Endodermal cell (in vitro differentiated cells): ENCODE measurements around the gene KLHDC4. TPM values are rescaled to one million over a fixed set of nuclear protein-coding genes. Genes with fewer than 3 reads are reported as not detected.
"Not testable (repeated sequence)": the region's sequence is repeated elsewhere in the genome, so short reads cannot be mapped to it uniquely, and the experiment has no call there.

Source experiments
- DNase-seq: peaks from one replicate; pipeline ENCODE4 v3.0.0-alpha.2; 2017
- H3K27ac ChIP-seq: 2 replicates; pipeline ENCODE4 v1.5.1; 2013; ENCODE audit warnings: mild to moderate bottlenecking, low read depth, low read length, moderate library complexity
- H3K27me3 ChIP-seq: 2 replicates; pipeline ENCODE4 v1.6.1; 2013; ENCODE audit warnings: mild to moderate bottlenecking, low read length, moderate library complexity; ENCODE audit not compliant: insufficient read depth, control insufficient read depth, poor library complexity, severe bottlenecking
- H3K36me3 ChIP-seq: 2 replicates; pipeline ENCODE4 v1.7.0; 2013; ENCODE audit warnings: mild to moderate bottlenecking, low read length, moderate library complexity; ENCODE audit not compliant: control insufficient read depth, insufficient read depth
- H3K4me1 ChIP-seq: one replicate; pipeline ENCODE4 v1.7.0; 2013; ENCODE audit warnings: low read length; ENCODE audit not compliant: control insufficient read depth, insufficient read depth
- H3K4me3 ChIP-seq: 2 replicates; pipeline ENCODE4 v1.5.1; 2013; ENCODE audit warnings: mild to moderate bottlenecking, low read length, moderate library complexity
- H3K9ac ChIP-seq: 2 replicates; pipeline ENCODE4 v1.6.1; 2013; ENCODE audit warnings: mild to moderate bottlenecking, low read length, moderate library complexity; ENCODE audit not compliant: poor library complexity, severe bottlenecking; ENCODE audit errors: extremely low read depth
- H3K9me3 ChIP-seq: 2 replicates; pipeline ENCODE4 v1.6.1; 2013; ENCODE audit warnings: mild to moderate bottlenecking, low read length, moderate library complexity; ENCODE audit not compliant: control insufficient read depth
- H3K27ac Mint-ChIP-seq: 2 replicates; pipeline ENCODE4 v1.8.0; 2020; ENCODE audit warnings: mixed read lengths
- H3K27me3 Mint-ChIP-seq: 2 replicates; pipeline ENCODE4 v1.8.0; 2021; ENCODE audit warnings: mild to moderate bottlenecking, mixed read lengths; ENCODE audit not compliant: insufficient read depth
- H3K36me3 Mint-ChIP-seq: 2 replicates; pipeline ENCODE4 v1.8.0; 2020; ENCODE audit warnings: low read depth, mixed read lengths
- H3K4me1 Mint-ChIP-seq: 2 replicates; pipeline ENCODE4 v1.8.0; 2020; ENCODE audit warnings: mixed read lengths
- H3K4me3 Mint-ChIP-seq: 2 replicates; pipeline ENCODE4 v1.8.0; 2020; ENCODE audit warnings: mild to moderate bottlenecking, moderate library complexity, mixed read lengths
- H3K9me3 Mint-ChIP-seq: 2 replicates; pipeline ENCODE4 v1.8.0; 2020; ENCODE audit warnings: mild to moderate bottlenecking, mixed read lengths
- CTCF ChIP-seq: fragments of 200-600 bp; sonication (generic); conservative IDR thresholded peaks from 2 replicates; pipeline ENCODE4 v1.5.0; 2021; ENCODE audit warnings: antibody characterized with exemption, mild to moderate bottlenecking
- WGBS, 2 experiments: methylation state at CpG; one replicate each; pipeline versions ENCODE4 v1.1.5 to v1.1.7; 2013; ENCODE audit warnings: missing lambda C conversion rate in 2 of 2, mixed read lengths in 1 of 2; ENCODE audit not compliant: insufficient coverage in 1 of 2, insufficient read length in 1 of 2; 5-methylcytosine and 5-hydroxymethylcytosine counted together
- total RNA-seq, 2 donors: library from RNA; stranded (reverse); fragmentation: NEBNext Ultra II Directional in 1 of 2; extraction: Animal tissue kit (Norgen Biotek cat#: 25700) in 1 of 2; gene quantifications; 2 replicates in 1 of 2; 3 replicates in 1 of 2; pipeline ENCODE4 v1.2.1, GENCODE V29; 2021

KLHDC4 gene
- total RNA-seq, 2 donors from 2014 or later = 52.8 to 58.8 TPM

- no peaks in the 10 kb centered on the region for H3K4me1 ChIP-seq
- no peaks in the 10 kb centered on the region for H3K27me3 Mint-ChIP-seq
- peaks cover 63% of the 10 kb centered on the region for H3K36me3 ChIP-seq
- WGBS, 2 experiments = 94 to 95% methylated on average over 15 to 17 of the region's 17 CpGs
- H3K4me1 Mint-ChIP-seq = peaks cover under 1% of the 10 kb centered on the region
- H3K9me3 ChIP-seq = no peaks in the 10 kb centered on the region
- H3K27ac ChIP-seq = no peak overlapping the region
- no peaks in the 10 kb centered on the region for H3K9me3 Mint-ChIP-seq
- H3K36me3 Mint-ChIP-seq = peaks cover 60% of the 10 kb centered on the region
- no peak overlapping the region for H3K27ac Mint-ChIP-seq
- no peak for DNase-seq
- no peak overlapping the region for H3K9ac ChIP-seq
- no peaks in the 10 kb centered on the region for H3K27me3 ChIP-seq
- H3K4me3 ChIP-seq = no peak overlapping the region
- no peak for TF ChIP-seq CTCF
- no peak overlapping the region for H3K4me3 Mint-ChIP-seq
Observed at GRCh38 chr16:87729266-87729954, 36.4 kb downstream of the KLHDC4 start.

GRCh38 chr16:87728026-87728425 lies 37.8 kb downstream of the KLHDC4 start:
- H3K36me3 Mint-ChIP-seq = peaks cover 69% of the 10 kb centered on the region

GRCh38 chr16:87727346-87727745 lies 38.4 kb downstream of the KLHDC4 start:
- WGBS, 2 experiments = 96% methylated on average over 13 to 16 of the region's 16 CpGs
- no peak for TF ChIP-seq CTCF
- Mint-ChIP-seq H3K9me3 (no peaks in the 10 kb centered on the region), H3K4me3 (no peak overlapping the region), H3K36me3 (peaks cover 73% of the 10 kb centered on the region), H3K4me1 (no peaks in the 10 kb centered on the region), H3K27me3 (no peaks in the 10 kb centered on the region), H3K27ac (no peak overlapping the region)
- Histone ChIP-seq H3K4me1 (no peaks in the 10 kb centered on the region), H3K27me3 (no peaks in the 10 kb centered on the region), H3K27ac (no peak overlapping the region), H3K4me3 (no peak overlapping the region), H3K9ac (no peak overlapping the region), H3K36me3 (peaks cover 64% of the 10 kb centered on the region), H3K9me3 (no peaks in the 10 kb centered on the region)
- no peak for DNase-seq

More at GRCh38 chr16:87728026-87728425, 37.8 kb downstream of the KLHDC4 start:
- Mint-ChIP-seq H3K4me3 (no peak overlapping the region), H3K27me3 (no peaks in the 10 kb centered on the region), H3K9me3 (no peaks in the 10 kb centered on the region), H3K27ac (no peak overlapping the region), H3K4me1 (no peaks in the 10 kb centered on the region)
- Histone ChIP-seq H3K4me3 (no peak overlapping the region), H3K9ac (no peak overlapping the region), H3K9me3 (no peaks in the 10 kb centered on the region), H3K4me1 (no peaks in the 10 kb centered on the region), H3K27ac (no peak overlapping the region), H3K36me3 (peaks cover 65% of the 10 kb centered on the region), H3K27me3 (no peaks in the 10 kb centered on the region)
- 92 to 94% methylated on average over 9 to 12 of the region's 12 CpGs for WGBS, 2 experiments
- TF ChIP-seq CTCF = no peak
- DNase-seq = no peak

GRCh38 chr16:87726577-87726976 lies 39.2 kb downstream of the KLHDC4 start:
- not testable (repeated sequence) for H3K4me1 Mint-ChIP-seq
- H3K27ac Mint-ChIP-seq = peak overlapping the region; percentile 6
- peaks cover 78% of the 10 kb centered on the region for H3K36me3 Mint-ChIP-seq

More at GRCh38 chr16:87726577-87726976, 39.2 kb downstream of the KLHDC4 start:
- not testable (repeated sequence) for H3K4me1 ChIP-seq, H3K4me3 Mint-ChIP-seq, DNase-seq, H3K9me3 Mint-ChIP-seq, H3K9ac ChIP-seq, H3K4me3 ChIP-seq, H3K27me3 ChIP-seq, H3K9me3 ChIP-seq, H3K27me3 Mint-ChIP-seq, H3K27ac ChIP-seq
- peaks cover 63% of the 10 kb centered on the region for H3K36me3 ChIP-seq
- 93 to 98% methylated on average over 9 to 25 of the region's 40 CpGs for WGBS, 2 experiments
